Measurements from ENCODE around the gene ZNRF1. TPM values are rescaled to one million over a fixed set of nuclear protein-coding genes. Genes with fewer than 3 reads are reported as not detected.

ZNRF1 gene
- total and polyA plus RNA-seq, 2 of the 4 experiments (the other 2 are of a cell fraction) = 8.2 to 20.7 TPM

DNA sequence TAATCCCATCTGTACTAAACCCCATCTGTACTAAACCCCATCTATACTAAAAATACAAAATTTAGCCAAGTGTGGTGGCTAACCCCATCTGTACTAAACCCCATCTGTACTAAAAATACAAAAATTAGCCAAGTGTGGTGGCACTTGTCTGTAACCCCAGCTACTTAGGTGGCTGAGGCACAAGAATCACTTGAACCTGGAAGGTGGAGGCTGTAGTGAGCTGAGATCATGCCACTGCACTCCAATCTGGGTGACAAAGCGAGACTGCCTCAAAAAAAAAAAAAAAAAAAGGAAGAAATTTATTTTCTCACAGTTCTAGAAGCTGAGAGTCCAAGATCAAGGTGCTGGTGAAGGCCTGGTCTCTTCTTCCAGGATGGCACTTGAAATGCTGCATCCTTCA is 161.6 kb downstream of the ZNRF1 start:
- H3K79me1 ChIP-seq (ENCODE audit: low read depth in 1 of 2, low read length in 2 of 2) = peaks cover 4 to 17% of the 10 kb centered on the region in 2 experiments; a peak in 3 of 4 replicates
- no peak overlapping the region for H3K18ac ChIP-seq (ENCODE audit: low read depth, low read length)
- H3K56ac ChIP-seq (ENCODE audit: extremely low read depth, insufficient read depth, low read length) = no peak overlapping the region
- ATAC-seq (ENCODE audit: low read depth) (no peak), DNase-seq (no peak)
- no peak for TF ChIP-seq MAZ (IDR thresholded peaks at IDR 0.05; ENCODE audit: borderline replicate concordance, low read depth, low read length)
- TF ChIP-seq, protein P1, sequence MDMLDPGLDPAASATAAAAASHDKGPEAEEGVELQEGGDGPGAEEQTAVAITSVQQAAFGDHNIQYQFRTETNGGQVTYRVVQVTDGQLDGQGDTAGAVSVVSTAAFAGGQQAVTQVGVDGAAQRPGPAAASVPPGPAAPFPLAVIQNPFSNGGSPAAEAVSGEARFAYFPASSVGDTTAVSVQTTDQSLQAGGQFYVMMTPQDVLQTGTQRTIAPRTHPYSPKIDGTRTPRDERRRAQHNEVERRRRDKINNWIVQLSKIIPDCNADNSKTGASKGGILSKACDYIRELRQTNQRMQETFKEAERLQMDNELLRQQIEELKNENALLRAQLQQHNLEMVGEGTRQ (IDR thresholded peaks at IDR 0.05; ENCODE audit: low read depth, low read length) = no peak
- no peaks in the 10 kb centered on the region for H3K9me1 ChIP-seq (ENCODE audit: insufficient read depth, low read length)
- no peaks in the 10 kb centered on the region for H3K27me3 ChIP-seq (ENCODE audit: control insufficient read depth, insufficient read depth, low read length)
- H4K8ac ChIP-seq (ENCODE audit: low read depth in 2 of 2, low read length in 2 of 2) = no peak overlapping the region
- H3K36me3 ChIP-seq (ENCODE audit: control insufficient read depth, insufficient read depth, low read length) = peaks cover 29% of the 10 kb centered on the region
- H3K4me2 ChIP-seq (ENCODE audit: low read depth, low read length) = no peak overlapping the region
- no CpG with 5 or more reads among the region's 1 CpG for WGBS, 2 experiments (ENCODE audit: extremely low coverage in 2 of 2, insufficient read length in 1 of 2)
- ChIA-PET CTCF (interaction anchor here (0.7 kb wide), 1 partner anchor 247 kb away, joined by 3 read pairs; no protein-coding TSS in a partner anchor), POLR2A (ENCODE audit: unreplicated experiment) (no interaction called here)
- H4K5ac ChIP-seq (ENCODE audit: low read depth, low read length) = no peak overlapping the region
- no peak overlapping the region for H2BK15ac ChIP-seq (ENCODE audit: low read depth, low read length)
- H2AFZ ChIP-seq (replicated peaks; ENCODE audit: low read length, poor library complexity) = no peak overlapping the region
- dilution Hi-C loops (cut with HindIII; ENCODE audit: low sequenced_read_pairs, unreplicated experiment) (no loop called here), intact Hi-C loops (cut with micrococcal nuclease) (no loop called here), in situ Hi-C loops (cut with MboI; ENCODE audit: low sequenced_read_pairs) (no loop called here)
- no peak overlapping the region for H2BK20ac ChIP-seq (ENCODE audit: low read depth, low read length)
- H4K20me1 ChIP-seq (ENCODE audit: insufficient read depth, low read length) = no peaks in the 10 kb centered on the region
- peaks cover 10% of the 10 kb centered on the region for H3K9me3 ChIP-seq (ENCODE audit: control insufficient read depth, insufficient read depth, low read length)
- BruUV-seq (replicated peaks) = no TSS peak
- no peak overlapping the region for H3K27ac ChIP-seq (ENCODE audit: insufficient read depth, low read length)
- H2AK5ac ChIP-seq (ENCODE audit: low read depth, low read length) = no peak overlapping the region
- H3K14ac ChIP-seq (replicated peaks; ENCODE audit: low read depth, low read length) = no peak overlapping the region
- no peak overlapping the region for H2BK120ac ChIP-seq (ENCODE audit: low read depth, low read length)
- no peaks in the 10 kb centered on the region for H3K4me1 ChIP-seq (ENCODE audit: control insufficient read depth, insufficient read depth, low read length)
- no peak overlapping the region for H3K4me3 ChIP-seq (ENCODE audit: insufficient read depth, low read depth, low read length)
- no peak overlapping the region for H4K91ac ChIP-seq (ENCODE audit: insufficient read depth, low read depth, low read length)
- no peak overlapping the region for H2BK5ac ChIP-seq (ENCODE audit: low read depth, low read length, poor library complexity, severe bottlenecking)
- no peak overlapping the region for H2AK9ac ChIP-seq (replicated peaks; ENCODE audit: low read depth, low read length, poor library complexity)
- no peak overlapping the region for H3K23ac ChIP-seq (ENCODE audit: low read depth, low read length)
- no peak overlapping the region for H3K9ac ChIP-seq (ENCODE audit: low read depth, low read length)
- no peak overlapping the region for H3K4ac ChIP-seq (ENCODE audit: low read depth, low read length)

Other genes with a start within 250 kb of the ZNRF1 start
- gene FA2H, start 224.2 kb upstream of the ZNRF1 start, total RNA-seq (2012; rRNA removed) = not detected in 2 replicates
- not detected in 2 replicates for gene FA2H, start 224.2 kb upstream of the ZNRF1 start, polyA plus RNA-seq (2012; rRNA removed)
- gene WDR59, start 13.9 kb upstream of the ZNRF1 start, total RNA-seq (2012; rRNA removed) = 23.9 and 29.4 TPM in 2 replicates
- 37.5 and 44.6 TPM in 2 replicates for gene WDR59, start 13.9 kb upstream of the ZNRF1 start, polyA plus RNA-seq (2012; rRNA removed)
- under 0.01 TPM in 1 of 2 replicates, not detected in the other for gene LDHD, start 117.8 kb downstream of the ZNRF1 start, total RNA-seq (2012; rRNA removed)
- gene LDHD, start 117.8 kb downstream of the ZNRF1 start, polyA plus RNA-seq (2012; rRNA removed) = 0.23 and 0.26 TPM in 2 replicates
- 16.0 and 16.9 TPM in 2 replicates for gene ZFP1, start 149.5 kb downstream of the ZNRF1 start, total RNA-seq (2012; rRNA removed)
- 3.7 and 3.8 TPM in 2 replicates for gene ZFP1, start 149.5 kb downstream of the ZNRF1 start, polyA plus RNA-seq (2012; rRNA removed)
- gene CTRB2, start 208.1 kb downstream of the ZNRF1 start, total RNA-seq (2012; rRNA removed) = not detected in 2 replicates
- gene CTRB2, start 208.1 kb downstream of the ZNRF1 start, polyA plus RNA-seq (2012; rRNA removed) = not detected in 2 replicates
- gene CTRB1, start 220.0 kb downstream of the ZNRF1 start, total RNA-seq (2012; rRNA removed) = not detected in 2 replicates
- gene CTRB1, start 220.0 kb downstream of the ZNRF1 start, polyA plus RNA-seq (2012; rRNA removed) = not detected in 2 replicates